ENCODE measurements around the gene THBS4.

THBS4 gene

GRCh38 chr5:80037366-80037765 is 2.2 kb downstream of the THBS4 start:
- Histone ChIP-seq H2BK12ac (ENCODE audit: low read length) (no peak overlapping the region), H2BK120ac (ENCODE audit: insufficient read depth, low read length, poor library complexity) (no peak overlapping the region), H4K12ac (ENCODE audit: low read depth, low read length) (no peak overlapping the region), H3K18ac (ENCODE audit: low read length) (no peak overlapping the region), H3K79me1 (ENCODE audit: low read length) (no peaks in the 10 kb centered on the region), H3K27me3 (ENCODE audit: insufficient read depth, low read length) (peaks cover 27% of the 10 kb centered on the region), H3K4me3 (ENCODE audit: low read depth, low read length) (no peak overlapping the region), H3K79me2 (ENCODE audit: control insufficient read depth, insufficient read depth, low read length, poor library complexity) (no peaks in the 10 kb centered on the region), H3K14ac (ENCODE audit: low read length) (no peak overlapping the region), H3K4ac (ENCODE audit: low read depth, low read length) (no peak overlapping the region), H2AFZ (ENCODE audit: insufficient read depth, low read length, poor library complexity) (no peak overlapping the region), H3K4me2 (ENCODE audit: low read length) (no peak overlapping the region), H3K36me3 (ENCODE audit: control insufficient read depth in 1 of 2, insufficient read depth in 2 of 2, low read length in 2 of 2) (no peaks in the 10 kb centered on the region), H4K91ac (ENCODE audit: low read depth, low read length) (no peak overlapping the region), H2BK5ac (ENCODE audit: low read depth, low read length, poor library complexity) (no peak overlapping the region), H4K8ac (ENCODE audit: low read depth, low read length) (no peak overlapping the region), H3K4me1 (ENCODE audit: control insufficient read depth in 1 of 2, insufficient read depth in 2 of 2, low read length in 2 of 2) (peaks cover 4 to 7% of the 10 kb centered on the region in 2 experiments), H3K9me3 (ENCODE audit: insufficient read depth, low read depth, low read length) (no peaks in the 10 kb centered on the region), H3K27ac (ENCODE audit: low read depth, low read length) (no peak overlapping the region), H3K23ac (ENCODE audit: low read length) (no peak overlapping the region), H2AK5ac (ENCODE audit: low read length) (no peak overlapping the region), H3K9ac (ENCODE audit: low read length) (no peak overlapping the region)
- WGBS (ENCODE audit: extremely low coverage, insufficient coverage, insufficient read length) = no CpG with 5 or more reads among the region's 5 CpGs
- DNase-seq = no peak

GRCh38 chr5:80039650-80040049 is 4.5 kb downstream of the THBS4 start:
- no peak overlapping the region for H2AFZ ChIP-seq (ENCODE audit: insufficient read depth, low read length, poor library complexity)
- H2BK12ac ChIP-seq (ENCODE audit: low read length) = no peak overlapping the region
- H3K4ac ChIP-seq (ENCODE audit: low read depth, low read length) = no peak overlapping the region
- no peak overlapping the region for H3K9ac ChIP-seq (ENCODE audit: low read length)
- no peak overlapping the region for H2BK5ac ChIP-seq (ENCODE audit: low read depth, low read length, poor library complexity)
- H3K9me3 ChIP-seq (ENCODE audit: insufficient read depth, low read depth, low read length) = no peaks in the 10 kb centered on the region
- H2BK120ac ChIP-seq (ENCODE audit: insufficient read depth, low read length, poor library complexity) = no peak overlapping the region
- no peak overlapping the region for H3K18ac ChIP-seq (ENCODE audit: low read length)
- H3K4me1 ChIP-seq (ENCODE audit: control insufficient read depth in 1 of 2, insufficient read depth in 2 of 2, low read length in 2 of 2) = peaks cover 4 to 7% of the 10 kb centered on the region in 2 experiments
- no peak overlapping the region for H3K23ac ChIP-seq (ENCODE audit: low read length)
- H3K27me3 ChIP-seq (ENCODE audit: insufficient read depth, low read length) = peaks cover 19% of the 10 kb centered on the region
- H3K27ac ChIP-seq (ENCODE audit: low read depth, low read length) = no peak overlapping the region
- H4K8ac ChIP-seq (ENCODE audit: low read depth, low read length) = no peak overlapping the region
- no peak overlapping the region for H2AK5ac ChIP-seq (ENCODE audit: low read length)
- H3K79me1 ChIP-seq (ENCODE audit: low read length) = no peaks in the 10 kb centered on the region
- H4K12ac ChIP-seq (ENCODE audit: low read depth, low read length) = no peak overlapping the region
- no peak overlapping the region for H3K4me2 ChIP-seq (ENCODE audit: low read length)
- no CpG with 5 or more reads among the region's 2 CpGs for WGBS (ENCODE audit: extremely low coverage, insufficient coverage, insufficient read length)
- H4K91ac ChIP-seq (ENCODE audit: low read depth, low read length) = no peak overlapping the region
- H3K36me3 ChIP-seq (ENCODE audit: control insufficient read depth in 1 of 2, insufficient read depth in 2 of 2, low read length in 2 of 2) = no peaks in the 10 kb centered on the region
- H3K14ac ChIP-seq (ENCODE audit: low read length) = no peak overlapping the region
- no peak overlapping the region for H3K4me3 ChIP-seq (ENCODE audit: low read depth, low read length)
- no peak for DNase-seq
- no peaks in the 10 kb centered on the region for H3K79me2 ChIP-seq (ENCODE audit: control insufficient read depth, insufficient read depth, low read length, poor library complexity)

- H3K79me1 ChIP-seq (ENCODE audit: low read length) = no peaks in the 10 kb centered on the region
- whole genome bisulfite sequencing (ENCODE audit: extremely low coverage, insufficient coverage, insufficient read length) = no CpG with 5 or more reads among the region's 4 CpGs
Observed at GRCh38 chr5:80041527-80041926, 6.4 kb downstream of the THBS4 start.

DNA sequence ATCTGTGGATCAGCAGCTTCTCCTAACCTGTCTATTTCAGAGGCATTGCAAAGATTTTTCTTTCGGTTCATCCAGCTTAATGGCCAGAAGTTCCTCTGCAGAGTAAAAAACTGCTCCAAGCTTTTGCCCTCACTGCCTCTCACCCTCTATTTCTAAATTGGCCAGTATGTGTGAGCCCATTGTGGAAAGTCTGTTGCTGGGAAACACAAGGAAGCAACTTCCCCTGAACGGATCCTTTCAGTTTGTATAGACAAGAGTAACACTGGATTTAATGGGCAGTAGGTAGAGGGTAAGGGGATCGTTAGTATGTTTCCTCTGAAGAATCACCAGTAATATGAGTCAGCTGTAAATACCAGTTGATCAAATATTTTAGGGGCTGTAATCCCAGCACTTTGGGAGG is 7.2 kb downstream of the THBS4 start:
- no peak overlapping the region for H3K27ac ChIP-seq (ENCODE audit: low read depth, low read length)
- H3K14ac ChIP-seq (ENCODE audit: low read length) = no peak overlapping the region
- H3K9ac ChIP-seq (ENCODE audit: low read length) = no peak overlapping the region
- no peak overlapping the region for H3K23ac ChIP-seq (ENCODE audit: low read length)
- no peak overlapping the region for H2BK5ac ChIP-seq (ENCODE audit: low read depth, low read length, poor library complexity)
- H4K8ac ChIP-seq (ENCODE audit: low read depth, low read length) = no peak overlapping the region
- H4K12ac ChIP-seq (ENCODE audit: low read depth, low read length) = no peak overlapping the region
- H3K4ac ChIP-seq (ENCODE audit: low read depth, low read length) = no peak overlapping the region
- no peak for DNase-seq
- H3K4me2 ChIP-seq (ENCODE audit: low read length) = no peak overlapping the region
- no peaks in the 10 kb centered on the region for H3K27me3 ChIP-seq (ENCODE audit: insufficient read depth, low read length)
- H3K18ac ChIP-seq (ENCODE audit: low read length) = no peak overlapping the region
- H3K36me3 ChIP-seq (ENCODE audit: control insufficient read depth in 1 of 2, insufficient read depth in 2 of 2, low read length in 2 of 2) = no peaks in the 10 kb centered on the region
- no peaks in the 10 kb centered on the region for H3K79me1 ChIP-seq (ENCODE audit: low read length)
- H2AFZ ChIP-seq (ENCODE audit: insufficient read depth, low read length, poor library complexity) = no peak overlapping the region
- no peaks in the 10 kb centered on the region for H3K4me1 ChIP-seq (ENCODE audit: control insufficient read depth in 1 of 2, insufficient read depth in 2 of 2, low read length in 2 of 2)
- no peaks in the 10 kb centered on the region for H3K9me3 ChIP-seq (ENCODE audit: insufficient read depth, low read depth, low read length)
- no CpG with 5 or more reads among the region's 3 CpGs for WGBS (ENCODE audit: extremely low coverage, insufficient coverage, insufficient read length)
- no peak overlapping the region for H2BK12ac ChIP-seq (ENCODE audit: low read length)
- H3K79me2 ChIP-seq (ENCODE audit: control insufficient read depth, insufficient read depth, low read length, poor library complexity) = no peaks in the 10 kb centered on the region
- no peak overlapping the region for H3K4me3 ChIP-seq (ENCODE audit: low read depth, low read length)
- H2AK5ac ChIP-seq (ENCODE audit: low read length) = no peak overlapping the region
- no peak overlapping the region for H2BK120ac ChIP-seq (ENCODE audit: insufficient read depth, low read length, poor library complexity)
- H4K91ac ChIP-seq (ENCODE audit: low read depth, low read length) = no peak overlapping the region

More at GRCh38 chr5:80041527-80041926, 6.4 kb downstream of the THBS4 start:
- no peaks in the 10 kb centered on the region for H3K79me2 ChIP-seq (ENCODE audit: control insufficient read depth, insufficient read depth, low read length, poor library complexity)
- no peak overlapping the region for H3K23ac ChIP-seq (ENCODE audit: low read length)
- peaks cover 3% of the 10 kb centered on the region for H3K27me3 ChIP-seq (ENCODE audit: insufficient read depth, low read length)
- no peak overlapping the region for H3K18ac ChIP-seq (ENCODE audit: low read length)
- no peaks in the 10 kb centered on the region for H3K4me1 ChIP-seq (ENCODE audit: control insufficient read depth in 1 of 2, insufficient read depth in 2 of 2, low read length in 2 of 2)
- H2BK5ac ChIP-seq (ENCODE audit: low read depth, low read length, poor library complexity) = no peak overlapping the region
- H3K4me3 ChIP-seq (ENCODE audit: low read depth, low read length) = no peak overlapping the region
- no peak overlapping the region for H4K8ac ChIP-seq (ENCODE audit: low read depth, low read length)
- no peaks in the 10 kb centered on the region for H3K36me3 ChIP-seq (ENCODE audit: control insufficient read depth in 1 of 2, insufficient read depth in 2 of 2, low read length in 2 of 2)
- H3K9me3 ChIP-seq (ENCODE audit: insufficient read depth, low read depth, low read length) = no peaks in the 10 kb centered on the region
- no peak overlapping the region for H2AK5ac ChIP-seq (ENCODE audit: low read length)
- H3K4ac ChIP-seq (ENCODE audit: low read depth, low read length) = no peak overlapping the region
- no peak overlapping the region for H3K4me2 ChIP-seq (ENCODE audit: low read length)
- no peak overlapping the region for H3K14ac ChIP-seq (ENCODE audit: low read length)
- no peak overlapping the region for H2BK12ac ChIP-seq (ENCODE audit: low read length)
- no peak overlapping the region for H3K27ac ChIP-seq (ENCODE audit: low read depth, low read length)
- no peak overlapping the region for H4K12ac ChIP-seq (ENCODE audit: low read depth, low read length)
- H2AFZ ChIP-seq (ENCODE audit: insufficient read depth, low read length, poor library complexity) = no peak overlapping the region
- H3K9ac ChIP-seq (ENCODE audit: low read length) = no peak overlapping the region
- no peak overlapping the region for H2BK120ac ChIP-seq (ENCODE audit: insufficient read depth, low read length, poor library complexity)
- no peak for DNase-seq
- no peak overlapping the region for H4K91ac ChIP-seq (ENCODE audit: low read depth, low read length)

All from trophoblast cell (in vitro differentiated cells and primary cell).